Rectal smooth muscle tissue (tissue), 1 donor: ENCODE results near the gene NF1.

Experiments used
- H3K27ac ChIP-seq: one replicate; pipeline ENCODE4 v1.7.0; 2013; ENCODE audit warnings: low read depth, low read length, inconsistent platforms
- H3K27me3 ChIP-seq: one replicate; pipeline ENCODE4 v1.7.0; 2013; ENCODE audit warnings: low read length; ENCODE audit not compliant: control insufficient read depth, insufficient read depth
- H3K36me3 ChIP-seq: one replicate; pipeline ENCODE4 v1.7.0; 2013; ENCODE audit warnings: low read length; ENCODE audit not compliant: control insufficient read depth, insufficient read depth
- H3K4me1 ChIP-seq: one replicate; pipeline ENCODE4 v1.7.0; 2013; ENCODE audit warnings: low read length; ENCODE audit not compliant: control insufficient read depth, insufficient read depth
- H3K4me3 ChIP-seq: one replicate; pipeline ENCODE4 v1.7.0; 2013; ENCODE audit warnings: low read length
- H3K9ac ChIP-seq: one replicate; pipeline ENCODE4 v1.7.0; 2013; ENCODE audit warnings: low read length

NF1 gene

DNA sequence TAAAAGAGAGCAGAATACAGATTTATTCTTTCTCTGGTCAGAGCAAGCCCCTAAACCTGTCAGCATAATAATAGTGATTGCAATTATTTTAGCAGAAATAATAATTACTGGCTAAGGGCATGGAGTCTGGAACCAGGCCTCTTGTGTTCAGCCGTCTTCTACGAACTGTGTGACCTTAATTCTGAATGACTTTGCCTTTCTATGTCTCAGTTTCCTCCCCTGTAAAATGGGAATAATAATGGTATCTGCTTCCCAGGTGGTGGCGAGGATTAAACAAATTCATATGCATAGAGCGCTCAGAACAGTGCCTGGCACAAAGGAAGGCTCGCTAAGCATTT is 330.1 kb downstream of the NF1 start:
- Histone ChIP-seq H3K4me3 (no peak overlapping the region), H3K27ac (no peak overlapping the region), H3K4me1 (no peaks in the 10 kb centered on the region), H3K27me3 (no peaks in the 10 kb centered on the region), H3K9ac (no peak overlapping the region), H3K36me3 (no peaks in the 10 kb centered on the region)

DNA sequence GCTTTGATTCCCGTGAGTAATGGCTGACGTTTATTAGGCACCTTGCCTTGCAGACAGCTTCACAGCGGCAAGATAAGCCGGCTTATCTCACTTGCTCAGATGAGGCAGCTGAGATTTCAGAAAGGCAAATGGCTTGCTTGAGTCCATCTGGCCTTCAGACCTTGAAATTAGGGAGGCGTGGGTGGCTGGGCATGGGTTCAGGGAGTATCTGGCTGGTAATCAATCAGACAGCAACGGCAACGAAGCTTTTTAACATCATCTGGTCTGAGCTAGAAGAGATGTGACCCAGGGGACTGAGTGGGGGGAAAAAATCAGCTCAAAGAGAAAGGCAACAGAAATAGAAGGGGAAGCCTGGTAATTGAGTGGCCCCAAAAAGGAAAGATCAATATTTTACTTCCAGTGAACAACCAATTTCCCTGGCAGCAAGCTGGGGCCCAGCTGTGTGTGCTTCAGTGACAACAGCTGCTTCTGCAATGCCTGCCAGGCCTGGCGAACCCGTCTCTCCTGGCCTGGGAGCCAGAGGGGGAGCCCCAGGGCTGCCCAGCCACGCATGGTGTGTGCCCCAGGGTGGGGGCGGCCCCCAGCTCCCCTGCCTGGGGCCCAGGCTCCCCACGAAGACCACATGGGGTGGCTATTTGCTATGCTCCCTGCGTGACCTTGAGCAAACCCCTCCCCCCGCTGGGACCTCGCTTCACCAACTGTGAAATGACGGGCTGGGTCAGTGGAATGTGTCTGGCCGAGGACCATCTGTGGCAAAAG is 330.7 kb downstream of the NF1 start:
- Histone ChIP-seq H3K4me3 (no peak overlapping the region), H3K27me3 (no peaks in the 10 kb centered on the region), H3K36me3 (no peaks in the 10 kb centered on the region), H3K27ac (no peak overlapping the region), H3K9ac (no peak overlapping the region), H3K4me1 (no peaks in the 10 kb centered on the region)
